Neural cell (in vitro differentiated cells): Measurements from ENCODE around the gene MAGI2. TPM values are rescaled to one million over a fixed set of nuclear protein-coding genes. Genes with fewer than 3 reads are reported as not detected.

Experiments used
- H2AFZ ChIP-seq: fragments of 200-600, 300-800 bp; sonication (generic), shearing (Covaris generic); 2 replicates; pipeline ENCODE4 v1.6.0; 2014; ENCODE audit warnings: low read depth, mild to moderate bottlenecking, antibody characterized with exemption, low read length, moderate library complexity
- H3F3A ChIP-seq: fragments of 200-600 bp; shearing (Covaris generic); 2 replicates; pipeline ENCODE4 v1.6.1; 2016; ENCODE audit warnings: mild to moderate bottlenecking, moderate library complexity, mixed read lengths, antibody characterized with exemption, low read length; ENCODE audit not compliant: insufficient read depth, poor library complexity, severe bottlenecking
- H3K27ac ChIP-seq: fragments of 200-600, 300-800 bp; sonication (generic), shearing (Covaris generic); 2 replicates; pipeline ENCODE4 v1.5.1; 2014; ENCODE audit warnings: mild to moderate bottlenecking, low read length, moderate library complexity
- H3K27me3 ChIP-seq: fragments of 300-800, 200-600 bp; sonication (generic), shearing (Covaris generic); 2 replicates; pipeline ENCODE4 v1.6.0; 2014; ENCODE audit warnings: mild to moderate bottlenecking, low read depth, low read length, moderate library complexity; ENCODE audit not compliant: insufficient read depth
- H3K36me3 ChIP-seq: fragments of 300-800, 200-600 bp; sonication (generic), shearing (Covaris generic); 2 replicates; pipeline ENCODE4 v1.5.1; 2014; ENCODE audit warnings: mild to moderate bottlenecking, antibody characterized with exemption, low read length, moderate library complexity; ENCODE audit not compliant: insufficient read depth
- H3K4me2 ChIP-seq: fragments of 300-800, 200-600 bp; sonication (generic), shearing (Covaris generic); 2 replicates; pipeline ENCODE4 v1.6.0; 2014; ENCODE audit warnings: mild to moderate bottlenecking, low read length
- H3K4me3 ChIP-seq: fragments of 300-800, 200-600 bp; sonication (generic), shearing (Covaris generic); 2 replicates; pipeline ENCODE4 v1.5.1; 2014; ENCODE audit warnings: mild to moderate bottlenecking, low read length, moderate library complexity
- H3K79me2 ChIP-seq: fragments of 200-600 bp; shearing (Covaris generic); replicated peaks from 2 replicates; pipeline ENCODE4 v1.6.0; 2014; ENCODE audit warnings: mild to moderate bottlenecking, low read length, moderate library complexity; ENCODE audit not compliant: insufficient read depth
- H3K9ac ChIP-seq: fragments of 300-800, 200-600 bp; sonication (generic), shearing (Covaris generic); 2 replicates; pipeline ENCODE4 v1.6.1; 2016; ENCODE audit warnings: mild to moderate bottlenecking, low read length, mixed read lengths
- H3K9me2 ChIP-seq: fragments of 200-600 bp; shearing (Covaris generic); 2 replicates; pipeline ENCODE4 v1.6.1; 2016; ENCODE audit warnings: mild to moderate bottlenecking, low read length, mixed read lengths; ENCODE audit not compliant: insufficient read depth
- H3K9me3 ChIP-seq: fragments of 200-600, 300-800 bp; sonication (generic), shearing (Covaris generic); 2 replicates; pipeline ENCODE4 v1.6.1; 2016; ENCODE audit warnings: mild to moderate bottlenecking, mixed run types, low read length, moderate library complexity, mixed read lengths
- H4K20me1 ChIP-seq: fragments of 200-600 bp; shearing (Covaris generic); 2 replicates; pipeline ENCODE4 v1.6.1; 2016; ENCODE audit warnings: mild to moderate bottlenecking, mixed run types; ENCODE audit not compliant: insufficient read depth
- CTCF ChIP-seq: fragments of 450-650 bp; IDR thresholded peaks from 2 replicates; pipeline ENCODE4 v1.5.1; 2014; ENCODE audit warnings: antibody characterized with exemption, mild to moderate bottlenecking, moderate library complexity; ENCODE audit not compliant: poor library complexity, severe bottlenecking
- EP300 ChIP-seq: fragments of 450-650 bp; conservative IDR thresholded peaks from 2 replicates; pipeline ENCODE4 v1.6.1; 2014; ENCODE audit warnings: antibody characterized with exemption, mild to moderate bottlenecking, moderate library complexity; ENCODE audit not compliant: poor library complexity, severe bottlenecking
- EZH2 ChIP-seq: fragments of 200-600, 300-800 bp; shearing (Covaris generic), sonication (generic); IDR thresholded peaks from 2 replicates; pipeline ENCODE4 v1.6.1; 2014; ENCODE audit warnings: antibody characterized with exemption, low read length, borderline replicate concordance, mild to moderate bottlenecking; ENCODE audit not compliant: insufficient read depth, poor library complexity, severe bottlenecking
- MXI1 ChIP-seq: fragments of 450-650 bp; conservative IDR thresholded peaks from 2 replicates; pipeline ENCODE4 v1.6.1; 2014; ENCODE audit warnings: antibody characterized with exemption, mild to moderate bottlenecking; ENCODE audit not compliant: poor library complexity, severe bottlenecking
- POLR2AphosphoS5 ChIP-seq: IDR thresholded peaks from 2 replicates; pipeline ENCODE4 v1.6.1; 2012
- RAD21 ChIP-seq: fragments of 450-650 bp; conservative IDR thresholded peaks from 2 replicates; pipeline ENCODE4 v1.6.1; 2014; ENCODE audit warnings: antibody characterized with exemption, mild to moderate bottlenecking, moderate library complexity
- REST ChIP-seq: IDR thresholded peaks from 2 replicates; pipeline ENCODE4 v1.6.1; 2012; ENCODE audit warnings: borderline replicate concordance
- SMC3 ChIP-seq: fragments of 450-650 bp; conservative IDR thresholded peaks from 2 replicates; pipeline ENCODE4 v1.6.1; 2014; ENCODE audit warnings: antibody characterized with exemption, mild to moderate bottlenecking, moderate library complexity; ENCODE audit not compliant: poor library complexity
- TAF1 ChIP-seq: IDR thresholded peaks from 2 replicates; pipeline ENCODE4 v1.6.1; 2012; ENCODE audit warnings: low read depth
- polyA plus RNA-seq: library from polyadenylated mRNA; depleted of rRNA; stranded (reverse); fragments of >200 nt; gene quantifications from 2 replicates; pipeline ENCODE4 v1.2.3, GENCODE V29; 2014

The MAGI2 gene
- polyA plus RNA-seq, 1 donor from 2014 or later: 19.3 TPM

- no peak overlapping the region for H3K4me2 ChIP-seq
- no peaks in the 10 kb centered on the region for H3K36me3 ChIP-seq
- no peaks in the 10 kb centered on the region for H3K9me3 ChIP-seq
- no peak overlapping the region for H3K4me3 ChIP-seq
- no peaks in the 10 kb centered on the region for H3F3A ChIP-seq
- H3K27ac ChIP-seq: no peak overlapping the region
- no peak overlapping the region for H2AFZ ChIP-seq
- TF ChIP-seq SMC3 (no peak), POLR2AphosphoS5 (no peak), RAD21 (no peak), EP300 (no peak), CTCF (no peak), TAF1 (no peak)
- no peak overlapping the region for H3K9ac ChIP-seq
- no peaks in the 10 kb centered on the region for H3K79me2 ChIP-seq
- H4K20me1 ChIP-seq: no peaks in the 10 kb centered on the region
- H3K27me3 ChIP-seq: no peaks in the 10 kb centered on the region
- no peaks in the 10 kb centered on the region for H3K9me2 ChIP-seq
Measured at GRCh38 chr7:79291498-79291865, 162.0 kb downstream of the MAGI2 start.

GRCh38 chr7:79290841-79291497, 162.5 kb downstream of the MAGI2 start:
- TF ChIP-seq EZH2 (no peak), MXI1 (no peak), SMC3 (no peak), REST (no peak), CTCF (no peak), RAD21 (no peak), POLR2AphosphoS5 (no peak), EP300 (no peak), TAF1 (no peak)
- no peaks in the 10 kb centered on the region for H3K9me3 ChIP-seq
- H3K27me3 ChIP-seq: no peaks in the 10 kb centered on the region
- no peaks in the 10 kb centered on the region for H3K79me2 ChIP-seq
- no peak overlapping the region for H3K27ac ChIP-seq
- no peaks in the 10 kb centered on the region for H3K9me2 ChIP-seq
- no peaks in the 10 kb centered on the region for H3F3A ChIP-seq
- H3K4me2 ChIP-seq: no peak overlapping the region
- H2AFZ ChIP-seq: no peak overlapping the region
- no peaks in the 10 kb centered on the region for H4K20me1 ChIP-seq
- no peak overlapping the region for H3K9ac ChIP-seq
- H3K36me3 ChIP-seq: no peaks in the 10 kb centered on the region
- H3K4me3 ChIP-seq: no peak overlapping the region
